Astrocyte of the cerebellum (primary cell): Measurements from ENCODE around the gene NPPA.

Experiments used
- DNase-seq: peaks from one replicate; pipeline ENCODE4 v3.0.0-alpha.2; 2011; ENCODE audit warnings: low read depth
- H3K4me3 ChIP-seq: 2 replicates; pipeline ENCODE4 v1.5.1; 2011; ENCODE audit warnings: mild to moderate bottlenecking, low read depth, low read length, moderate library complexity
- CTCF ChIP-seq: IDR thresholded peaks from 2 replicates; pipeline ENCODE4 v1.5.1; 2012; ENCODE audit warnings: low read length, low read depth, moderate library complexity, mild to moderate bottlenecking; ENCODE audit errors: missing control alignments
- in situ Hi-C: cut with HindIII; loops from 2 replicates; pipeline ENCODE4 v1.10.0; 2017; ENCODE audit warnings: low sequenced_read_pairs

The NPPA gene

GRCh38 chr1:11797525-11798216 is 49.9 kb downstream of the NPPA start:
- no peak for TF ChIP-seq CTCF
- no peak overlapping the region for H3K4me3 ChIP-seq
- in situ Hi-C loops: no loop called here
- DNase-seq: no peak

GRCh38 chr1:11796036-11796828 is 51.4 kb downstream of the NPPA start:
- in situ Hi-C loops: no loop called here
- no peak for DNase-seq
- no peak for TF ChIP-seq CTCF
- H3K4me3 ChIP-seq: no peak overlapping the region
